RKO (cell line): ENCODE measurements around the gene RALA.
"Not testable (repeated sequence)": the region's sequence is repeated elsewhere in the genome, so short reads cannot be mapped to it uniquely, and the experiment has no call there.

Experiments used
- DNase-seq: peaks from one replicate; pipeline ENCODE4 v3.0.0-alpha.2; 2016; ENCODE audit warnings: low spot score

The RALA gene

DNA sequence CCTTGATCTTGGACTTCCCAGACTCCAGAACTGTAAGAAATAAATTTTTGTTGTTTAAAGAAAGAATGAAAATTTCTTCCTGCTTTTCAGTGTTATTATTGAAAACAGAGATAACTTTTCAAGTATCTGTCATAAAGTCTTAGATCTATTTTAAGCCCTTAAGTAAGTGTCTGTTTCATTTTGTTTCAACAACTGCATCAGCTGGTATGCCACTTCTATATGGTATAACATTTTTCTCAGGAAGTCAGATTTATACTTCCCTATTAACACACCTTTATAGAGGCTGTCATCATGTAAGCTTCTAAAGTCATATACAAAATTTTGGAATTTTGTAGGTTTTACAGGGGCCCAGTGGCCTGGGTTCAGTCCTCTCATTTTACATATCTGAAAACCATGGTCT, 24.4 kb downstream of the RALA start:
- no peak for DNase-seq

DNA sequence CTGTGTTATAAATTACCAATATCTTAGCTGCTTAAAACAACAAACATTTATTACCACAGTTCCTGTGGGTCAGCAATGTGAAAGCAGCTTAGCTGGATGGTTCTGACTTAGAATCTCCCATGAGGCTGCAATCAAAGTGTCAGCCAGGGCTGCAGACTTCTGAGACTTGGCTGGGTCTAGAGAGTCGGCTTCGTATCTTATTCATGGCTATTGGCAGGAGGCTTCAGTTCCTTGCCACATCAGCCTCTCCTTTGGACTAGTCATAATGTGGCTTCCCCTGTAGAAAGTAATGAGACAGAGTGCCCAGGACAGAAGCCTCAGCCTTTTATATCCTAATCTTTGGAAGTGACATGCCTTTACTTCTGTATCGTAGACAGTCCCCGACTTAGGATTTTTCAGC, 27.3 kb downstream of the RALA start:
- DNase-seq = no peak

DNA sequence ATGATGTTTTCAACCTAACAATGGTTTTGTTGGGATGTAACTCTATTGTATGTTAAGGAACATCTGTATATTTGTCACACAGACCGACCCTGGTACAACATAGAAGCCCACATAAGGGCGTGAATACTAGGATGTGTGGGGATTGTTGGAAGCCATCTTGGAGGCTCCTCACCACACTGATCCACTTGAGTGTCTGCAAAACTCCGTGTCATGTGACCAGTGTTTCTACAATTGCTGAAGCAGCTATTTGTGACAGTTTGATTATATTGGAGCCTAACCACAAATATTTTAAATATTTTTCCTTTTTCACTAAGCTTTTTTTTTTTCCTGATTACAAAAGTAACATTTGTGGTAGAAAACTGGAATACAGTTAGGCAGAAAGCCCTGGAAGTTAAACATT, 27.9 kb downstream of the RALA start:
- no peak for DNase-seq

DNA sequence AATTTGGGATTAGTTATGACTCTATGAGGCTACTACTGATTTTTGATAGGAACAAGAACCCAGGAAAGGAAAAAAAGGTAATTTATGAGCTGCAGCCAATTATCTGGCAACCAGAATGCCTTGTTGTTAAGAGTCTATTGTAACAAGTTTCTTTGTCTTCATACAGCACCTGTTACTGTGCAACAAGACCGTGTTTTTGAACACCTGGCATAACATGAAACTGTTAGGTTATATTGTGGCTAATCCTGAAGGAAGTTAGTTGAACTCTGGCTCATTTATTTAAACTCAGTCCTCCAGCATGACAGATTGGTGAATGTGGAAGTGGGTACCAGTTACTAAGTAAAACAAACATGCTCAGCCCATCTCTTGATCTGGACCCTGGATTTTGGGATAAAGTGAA, 33.0 kb downstream of the RALA start:
- no peak for DNase-seq

DNA sequence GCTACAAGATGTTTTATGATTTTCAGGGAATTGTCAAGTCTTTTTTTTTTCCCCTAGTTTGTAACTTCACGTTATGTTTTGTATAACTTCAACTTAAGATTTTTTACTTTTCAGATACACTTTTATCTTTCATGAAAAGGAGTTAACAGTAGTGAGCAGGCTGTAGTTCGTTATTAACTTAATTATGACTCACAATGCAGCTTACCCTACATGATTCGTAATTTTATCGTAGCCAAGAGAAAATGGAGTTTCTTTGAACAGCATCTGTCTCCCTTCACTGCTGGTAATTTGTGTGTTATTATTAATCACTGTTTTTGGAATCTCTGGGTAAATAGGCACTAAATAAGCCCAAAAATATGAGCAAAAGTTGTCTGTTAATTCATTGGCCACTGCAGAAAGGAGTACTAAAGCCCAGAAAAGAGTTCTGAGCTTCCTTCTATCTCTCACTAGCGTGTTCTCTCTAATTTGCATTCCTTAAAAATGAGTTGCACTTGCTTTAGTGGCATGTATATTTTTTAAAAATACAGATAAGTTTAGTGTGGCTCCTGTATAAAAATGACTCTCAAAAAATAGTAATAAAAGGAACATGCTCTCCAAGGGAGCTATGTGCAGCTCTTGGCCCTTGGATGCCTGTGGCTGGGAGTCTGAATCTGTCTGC, 36.1 kb downstream of the RALA start:
- DNase-seq = no peak

DNA sequence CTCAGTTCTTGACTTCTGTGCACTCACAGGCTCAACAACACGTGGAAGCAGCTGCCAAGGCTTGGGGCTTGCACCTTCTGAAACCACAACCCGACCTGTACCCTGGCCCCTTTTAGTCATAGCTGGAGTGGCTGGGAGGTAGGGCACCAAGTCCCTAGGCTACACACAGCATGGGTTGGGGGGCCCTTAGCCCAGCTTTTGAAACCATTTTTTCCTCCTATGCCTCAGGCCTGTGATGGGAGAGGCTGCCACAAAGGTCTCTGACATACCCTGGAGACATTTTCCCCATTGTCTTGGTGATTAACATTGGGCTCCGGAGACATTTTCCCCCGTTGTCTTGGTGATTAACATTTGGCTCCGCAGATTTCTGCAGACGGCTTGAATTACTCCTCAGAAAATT, 38.6 kb downstream of the RALA start:
- no peak for DNase-seq

DNA sequence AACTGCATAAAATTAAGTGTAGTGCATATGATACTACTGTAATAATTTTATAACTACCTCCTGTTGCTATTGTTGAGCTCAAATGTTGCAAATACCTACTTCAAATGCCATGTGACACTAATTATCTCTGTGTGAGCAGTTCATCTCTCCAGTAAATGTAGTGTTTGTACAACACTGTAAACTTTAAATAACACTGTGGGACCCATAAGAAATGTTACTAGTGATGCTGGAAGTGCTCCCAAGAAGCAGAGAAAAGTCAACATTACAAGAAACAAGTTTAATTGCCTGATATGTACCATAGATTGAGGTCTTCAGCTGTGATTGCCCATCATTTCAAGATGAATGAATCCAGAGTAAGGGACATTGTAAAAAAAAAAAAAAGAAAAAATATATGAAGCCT, 39.9 kb downstream of the RALA start:
- no peak for DNase-seq

DNA sequence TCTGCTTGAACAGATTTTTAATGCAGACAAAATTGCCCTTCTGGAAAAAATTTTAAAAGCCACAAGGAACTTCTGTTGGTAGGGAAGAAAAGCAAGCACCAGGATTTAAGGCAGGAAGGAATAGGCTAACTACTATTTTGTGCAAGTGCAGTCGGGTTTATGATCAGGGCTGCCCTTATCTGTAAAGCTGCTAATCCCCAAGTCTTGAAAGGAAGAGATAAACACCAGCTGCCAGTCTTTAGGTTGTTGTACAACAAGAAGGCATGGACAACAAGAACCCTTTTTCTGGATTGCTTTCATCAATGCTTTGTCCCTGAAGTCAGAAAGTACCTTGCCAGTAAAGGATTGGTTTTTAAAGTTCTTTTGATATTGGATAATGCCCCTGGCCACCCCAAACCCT, 40.7 kb downstream of the RALA start:
- DNase-seq = no peak

DNA sequence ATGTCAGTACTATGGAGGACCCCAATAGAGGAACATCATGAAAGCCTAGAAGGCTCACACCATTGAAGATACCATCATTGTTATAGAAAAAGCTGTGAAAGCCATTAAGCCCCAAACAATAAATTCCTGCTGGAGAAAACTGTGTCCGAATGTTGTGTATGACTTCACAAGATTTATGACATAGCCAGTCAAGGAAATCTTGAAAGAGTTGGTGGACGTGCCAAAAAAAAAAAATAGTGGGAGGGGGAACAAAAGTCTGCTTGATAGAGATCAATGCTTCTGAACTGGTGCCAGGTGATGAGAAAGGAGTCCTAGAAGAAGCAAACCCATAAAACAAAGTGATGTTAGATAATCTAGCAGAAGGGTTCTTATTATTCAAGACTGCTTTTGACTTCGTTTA, 41.2 kb downstream of the RALA start:
- DNase-seq = no peak

DNA sequence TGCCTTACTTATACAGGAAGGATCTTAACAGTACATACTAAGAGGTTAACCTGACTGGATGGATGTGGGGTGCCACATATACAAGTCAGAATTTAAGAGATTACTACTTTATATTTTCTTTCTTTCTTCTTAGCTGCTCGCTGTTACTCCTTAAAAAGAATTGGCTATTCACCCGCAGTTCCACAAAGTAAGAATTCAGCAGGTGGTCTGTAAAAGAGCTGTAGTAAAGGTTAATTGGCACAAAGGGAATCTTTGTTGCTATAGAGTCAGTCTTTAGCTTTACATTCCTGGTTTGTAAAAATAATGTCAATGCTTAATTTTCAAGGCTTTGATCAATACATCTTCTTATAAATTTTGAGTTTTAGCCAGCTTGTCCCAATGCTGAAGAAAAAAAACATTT, 43.2 kb downstream of the RALA start:
- no peak for DNase-seq

DNA sequence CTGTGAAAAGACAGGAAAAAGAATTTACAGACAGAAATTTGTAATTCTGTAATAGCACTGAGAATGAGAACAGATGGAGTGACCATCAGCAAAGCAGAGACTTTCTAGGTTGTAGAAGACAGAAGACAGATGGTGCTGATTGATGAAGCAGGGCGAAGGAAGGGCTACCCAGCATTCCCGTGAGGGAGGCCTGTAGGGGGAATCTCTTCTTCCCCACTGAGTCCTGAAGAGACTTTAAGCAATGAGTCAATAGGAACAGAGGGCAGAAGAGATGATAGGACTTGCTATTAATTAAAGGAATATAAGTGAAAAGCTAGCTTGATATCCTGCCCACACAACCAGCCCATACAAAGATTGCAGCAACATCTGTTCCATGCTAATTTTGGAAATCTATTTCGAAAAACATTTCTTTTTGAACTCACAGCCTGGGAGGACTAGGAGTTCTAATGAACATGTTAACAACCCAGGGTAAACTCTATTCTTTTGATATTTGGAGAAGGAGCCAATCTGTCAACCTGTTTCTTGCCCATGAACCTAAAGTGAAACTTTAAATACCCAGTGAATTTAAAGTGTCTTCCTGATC, 44.1 kb downstream of the RALA start:
- no peak for DNase-seq

DNA sequence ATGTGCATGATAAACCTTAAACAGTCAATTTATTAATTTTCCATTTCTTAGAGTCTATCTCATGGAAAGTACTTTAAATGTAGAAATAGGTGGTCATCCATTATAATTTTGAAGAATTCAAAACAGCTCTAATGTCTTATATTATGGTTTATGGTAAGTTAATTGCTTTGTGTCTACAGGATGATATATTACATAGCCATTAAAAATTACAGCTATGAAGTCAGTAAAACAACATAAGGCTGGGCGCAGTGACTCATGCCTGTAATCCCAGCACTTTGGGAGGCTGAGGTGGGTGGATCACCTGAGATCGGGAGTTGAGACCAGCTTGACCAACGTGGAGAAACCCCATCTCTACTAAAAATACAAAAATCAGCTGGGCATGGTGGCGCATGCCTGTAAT, 44.9 kb downstream of the RALA start:
- DNase-seq = not testable (repeated sequence)

DNA sequence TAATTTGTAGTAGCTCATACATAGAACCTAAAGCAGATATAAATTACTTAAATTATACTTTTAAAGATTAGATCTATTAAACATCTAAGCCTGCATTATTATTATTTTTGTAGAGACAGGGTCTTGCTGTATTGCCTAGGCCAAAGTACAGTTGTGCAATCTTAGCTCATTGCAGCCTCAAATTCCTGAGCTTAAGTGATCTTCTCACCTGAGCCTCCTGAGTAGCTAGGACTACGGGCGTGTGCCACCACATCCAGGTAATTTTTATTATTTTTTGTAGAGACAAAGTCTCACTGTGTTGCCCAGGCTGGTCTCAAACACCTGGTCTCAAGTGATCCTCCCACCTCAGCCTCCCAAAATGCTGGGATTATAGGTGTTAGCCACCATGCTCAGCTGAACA, 46.7 kb downstream of the RALA start:
- DNase-seq = no peak

DNA sequence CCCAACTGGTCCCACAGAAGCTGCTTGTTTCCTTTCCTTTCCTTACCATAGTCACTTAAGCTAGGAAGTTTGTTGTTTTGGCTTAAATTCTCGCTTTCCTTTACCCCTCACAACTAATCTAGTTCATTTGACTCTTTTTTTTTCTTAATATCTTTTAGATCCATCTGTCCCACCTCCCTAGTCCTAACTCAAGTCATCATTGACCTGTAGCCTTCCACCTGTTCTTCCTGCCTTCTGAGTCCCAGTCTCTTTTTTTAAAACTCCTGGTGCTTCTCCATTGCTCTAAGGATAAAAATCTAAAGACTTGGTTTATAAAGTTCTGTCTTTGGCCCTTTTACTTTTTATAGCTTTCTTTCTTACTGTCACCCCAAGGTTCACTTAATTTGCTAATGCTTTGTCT, 47.6 kb downstream of the RALA start:
- no peak for DNase-seq

DNA sequence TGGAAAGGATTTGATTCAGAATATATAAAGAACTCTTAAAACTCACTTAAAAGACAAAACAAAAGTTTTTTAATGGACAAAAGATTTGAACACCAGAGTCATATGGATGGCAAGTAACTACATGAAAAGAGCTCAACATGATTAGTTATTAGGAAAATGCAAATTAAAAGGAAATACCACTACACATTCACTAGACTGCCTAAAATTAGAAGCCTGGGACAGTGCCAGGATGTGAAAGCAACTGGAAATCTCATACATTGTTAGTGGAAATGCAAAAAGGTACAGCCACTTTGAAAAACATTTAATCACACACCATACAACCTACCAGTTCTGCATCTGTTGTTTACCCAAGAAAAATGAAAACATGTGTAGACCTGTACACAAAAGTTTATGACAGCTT, 48.8 kb downstream of the RALA start:
- DNase-seq = no peak

DNA sequence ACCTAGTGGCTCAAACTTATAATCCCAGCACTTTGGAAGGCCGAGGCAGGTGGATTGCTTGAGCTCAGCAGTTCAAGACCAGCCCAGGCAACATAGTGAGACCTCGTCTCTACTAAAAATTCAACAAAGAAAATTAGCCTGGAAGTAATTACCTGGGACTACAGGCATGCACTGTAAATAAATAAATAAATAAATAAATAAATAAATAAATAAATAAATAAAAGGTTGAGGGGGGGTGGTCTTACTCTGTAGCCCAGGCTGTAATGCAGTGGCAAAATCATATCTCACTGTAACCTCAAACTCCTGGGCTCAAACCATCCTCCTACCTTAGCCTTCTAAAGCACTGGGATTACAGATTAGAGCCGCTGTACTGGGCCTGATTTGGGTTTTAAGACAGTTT, 50.5 kb downstream of the RALA start:
- no peak for DNase-seq

DNA sequence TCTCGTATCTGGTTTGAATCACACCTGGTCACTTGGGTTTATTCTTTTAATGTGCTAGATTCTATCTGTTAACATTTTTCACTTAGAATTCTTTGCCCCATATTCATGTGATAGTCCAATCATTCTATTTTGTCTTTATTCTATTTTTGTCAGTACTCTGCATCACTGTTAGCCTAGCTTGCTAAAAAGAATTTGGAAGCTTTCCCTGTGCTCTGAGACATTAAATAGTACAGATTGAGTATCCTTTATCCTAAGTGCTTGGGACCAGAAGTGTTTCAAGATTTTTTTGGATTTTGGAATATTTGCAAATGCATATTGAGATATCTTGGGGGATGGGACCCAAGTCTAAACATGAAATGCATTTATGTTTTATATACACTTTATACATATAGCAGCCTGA, 51.0 kb downstream of the RALA start:
- DNase-seq = no peak

DNA sequence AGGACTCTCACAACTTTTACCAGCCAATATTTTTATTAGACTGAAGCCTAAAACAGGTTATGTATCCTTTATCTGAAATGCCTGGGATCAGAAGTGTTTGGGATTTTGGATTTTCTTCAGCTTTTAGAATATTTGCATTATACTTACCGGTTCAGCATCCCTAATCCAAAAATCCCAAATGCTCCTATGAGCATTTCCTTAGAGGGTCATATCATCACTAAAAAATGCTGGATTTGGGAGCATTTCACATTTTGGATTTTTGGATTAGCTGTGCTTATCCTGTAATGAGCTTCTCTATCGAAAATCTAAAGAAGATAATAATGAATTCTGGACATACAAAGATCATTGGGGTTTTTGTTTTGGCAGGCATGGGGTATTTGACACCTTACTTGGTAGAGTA, 53.0 kb downstream of the RALA start:
- DNase-seq = no peak

DNA sequence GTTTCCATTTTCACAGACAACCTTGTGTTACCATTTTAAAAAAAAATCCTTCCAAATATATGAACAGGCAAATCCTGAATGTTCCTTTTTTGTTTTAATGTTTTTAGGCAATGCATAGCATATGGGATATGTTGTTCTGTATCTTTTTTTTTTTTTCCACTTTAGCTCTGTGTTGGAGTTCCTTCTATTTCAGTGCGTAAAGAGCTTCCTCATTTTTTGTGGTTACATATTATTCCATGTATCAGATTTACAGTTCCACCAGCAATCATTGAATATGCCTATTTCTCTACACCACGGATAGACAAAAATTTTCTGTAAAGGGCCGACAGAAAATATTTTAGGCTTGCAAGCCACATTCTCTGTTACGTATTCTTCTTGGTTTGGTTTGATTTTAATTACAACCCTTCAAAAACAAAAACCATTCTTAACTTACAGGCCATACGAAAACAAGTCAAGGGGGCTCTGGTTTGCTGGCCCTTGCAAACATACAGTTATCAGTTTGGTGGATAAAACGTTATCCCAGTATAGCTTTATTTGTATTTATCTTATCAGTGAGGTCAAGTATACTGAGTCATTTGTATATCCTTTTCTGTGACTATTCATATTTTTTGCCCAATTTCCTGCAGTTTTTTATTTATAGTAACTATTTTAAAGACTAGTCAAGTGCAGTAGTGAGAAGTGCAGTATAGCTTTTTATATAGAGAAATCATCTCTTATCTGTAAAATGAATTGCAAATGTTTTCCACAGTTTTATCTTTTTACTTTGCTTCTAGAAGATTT, 55.7 kb downstream of the RALA start:
- DNase-seq = no peak

DNA sequence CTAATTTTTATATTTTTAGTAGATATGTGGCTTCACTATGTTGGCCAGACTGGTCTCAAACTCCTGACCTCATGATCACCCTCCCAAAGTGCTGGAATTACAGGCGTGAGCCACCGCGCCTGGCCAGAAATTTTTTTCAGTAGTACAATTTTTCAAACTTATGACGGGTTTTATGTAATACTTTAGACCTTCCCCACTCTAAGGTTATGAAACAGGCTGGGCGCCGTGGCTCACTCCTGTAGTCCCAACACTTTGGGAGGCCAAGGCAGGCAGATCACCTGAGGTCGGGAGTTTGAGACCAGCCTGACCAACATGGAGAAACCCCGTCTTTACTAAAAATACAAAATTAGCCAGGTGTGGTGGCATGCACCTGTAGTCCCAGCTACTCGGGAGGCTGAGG, 56.5 kb downstream of the RALA start:
- not testable (repeated sequence) for DNase-seq

DNA sequence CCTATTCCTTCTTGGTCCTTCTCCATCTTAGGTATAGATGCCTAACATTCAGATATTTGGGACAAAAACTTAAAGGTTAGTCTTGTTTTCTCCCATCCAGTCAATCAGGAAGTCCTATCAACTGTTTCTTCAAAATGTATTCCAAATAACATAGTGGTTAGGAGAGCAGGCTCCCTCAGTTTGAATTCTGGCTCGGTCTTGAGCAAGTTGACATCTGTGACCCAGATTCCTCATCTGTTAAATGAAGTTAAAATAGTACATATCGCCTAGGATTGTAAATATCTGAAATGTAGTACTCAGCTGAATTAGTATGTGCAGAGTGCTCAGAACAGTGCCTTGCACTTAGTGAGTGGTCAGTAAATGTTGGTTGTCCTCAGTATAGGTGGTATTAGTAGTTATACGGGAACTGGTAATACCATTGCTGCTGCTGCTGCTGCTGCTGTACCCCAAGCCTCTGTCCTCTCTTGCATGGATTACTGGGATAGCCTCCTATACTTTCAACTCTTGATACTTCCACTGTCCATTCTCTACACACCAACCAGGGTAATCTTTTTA, 58.6 kb downstream of the RALA start:
- no peak for DNase-seq

DNA sequence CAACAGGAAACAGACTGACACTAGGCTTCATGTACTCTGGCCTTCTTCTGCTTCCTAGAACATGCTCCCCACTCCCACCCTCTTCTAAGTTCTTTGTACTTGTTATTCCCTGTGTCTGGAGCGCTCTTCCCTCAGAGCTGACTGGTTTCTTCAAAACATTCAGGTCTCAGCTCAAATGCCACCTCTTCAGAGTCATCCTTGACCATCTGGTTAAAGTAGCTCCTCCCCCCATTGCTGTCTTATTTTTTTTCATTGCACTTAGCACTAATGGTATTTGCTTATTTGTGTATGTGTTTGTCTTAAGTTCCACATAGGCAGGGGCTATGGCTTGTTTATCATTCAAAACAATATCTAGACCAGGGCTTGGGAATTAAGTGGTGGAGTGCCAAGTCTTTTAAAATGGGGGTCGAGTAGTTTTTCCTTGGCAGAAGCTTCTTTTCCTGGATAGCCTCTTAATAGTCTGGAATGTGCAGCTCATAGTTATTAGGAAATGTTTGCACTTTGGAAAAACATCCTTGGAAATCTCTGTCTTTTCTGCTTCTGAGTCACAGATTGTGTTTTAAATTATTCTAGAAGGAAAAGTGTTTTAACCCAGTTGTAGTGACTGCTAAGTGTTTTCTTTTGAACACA, 60.0 kb downstream of the RALA start:
- DNase-seq = no peak
